GM21576 (cell line): ENCODE measurements around the gene SGTB.
"Not testable (repeated sequence)": the region's sequence is repeated elsewhere in the genome, so short reads cannot be mapped to it uniquely, and the experiment has no call there.

Experiments
- ATAC-seq: cut with Tn5 transposase; IDR thresholded peaks from one replicate; pipeline ENCODE4 v1.9.1; 2021; ENCODE audit warnings: mild to moderate bottlenecking, moderate library complexity; ENCODE audit not compliant: unreplicated experiment

SGTB gene

DNA sequence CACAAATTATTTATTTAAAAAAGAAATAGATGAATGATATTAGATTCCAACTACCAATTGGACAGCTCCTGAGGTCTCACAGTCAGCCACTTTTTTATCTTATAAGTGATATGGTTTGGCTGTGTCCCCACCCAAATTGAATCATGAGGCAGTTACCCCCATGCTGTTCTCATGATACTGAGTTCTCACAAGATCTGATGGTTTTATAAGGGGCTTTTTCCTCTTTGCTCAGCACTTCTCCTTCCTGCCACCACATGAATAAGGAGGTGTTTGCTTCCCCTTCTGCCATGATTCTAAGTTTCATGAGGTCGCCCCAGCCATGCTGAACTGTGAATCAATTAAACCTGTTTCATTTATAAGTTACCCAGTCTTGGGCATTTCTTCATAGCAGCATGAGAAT, 13.0 kb upstream of the SGTB start:
- ATAC-seq: no peak

DNA sequence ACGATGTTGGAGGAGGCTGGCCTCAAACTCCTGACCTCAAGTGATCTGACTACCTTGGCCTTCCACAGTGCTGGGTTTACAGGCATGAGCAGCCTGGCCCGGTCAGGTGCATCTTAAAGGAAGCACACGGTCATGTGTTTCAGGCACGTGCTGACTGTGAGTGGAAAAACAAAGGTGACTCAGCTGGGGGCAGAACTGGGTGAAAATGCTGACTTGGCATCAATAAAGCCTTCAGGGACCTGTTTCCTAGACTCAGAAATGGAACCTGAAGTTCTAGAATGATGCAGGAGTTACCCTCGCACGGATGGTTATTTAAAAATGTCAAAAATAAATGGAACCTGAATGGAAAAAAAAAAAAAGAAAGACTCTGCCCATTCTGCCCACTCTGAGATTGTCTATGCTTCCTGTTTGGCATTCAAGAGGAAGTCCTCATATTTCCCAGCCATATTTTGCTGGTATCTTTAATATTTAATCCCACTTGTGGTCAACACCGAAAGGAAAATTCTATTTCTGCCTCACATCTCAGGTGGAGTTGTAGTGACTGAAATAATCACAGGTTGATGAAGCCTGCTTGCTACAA, 12.4 kb upstream of the SGTB start:
- ATAC-seq: not testable (repeated sequence)

GRCh38 chr5:65732046-65732445, 10.1 kb upstream of the SGTB start:
- not testable (repeated sequence) for ATAC-seq

- no peak for ATAC-seq
Measured at GRCh38 chr5:65730910-65731309, 9.0 kb upstream of the SGTB start.

DNA sequence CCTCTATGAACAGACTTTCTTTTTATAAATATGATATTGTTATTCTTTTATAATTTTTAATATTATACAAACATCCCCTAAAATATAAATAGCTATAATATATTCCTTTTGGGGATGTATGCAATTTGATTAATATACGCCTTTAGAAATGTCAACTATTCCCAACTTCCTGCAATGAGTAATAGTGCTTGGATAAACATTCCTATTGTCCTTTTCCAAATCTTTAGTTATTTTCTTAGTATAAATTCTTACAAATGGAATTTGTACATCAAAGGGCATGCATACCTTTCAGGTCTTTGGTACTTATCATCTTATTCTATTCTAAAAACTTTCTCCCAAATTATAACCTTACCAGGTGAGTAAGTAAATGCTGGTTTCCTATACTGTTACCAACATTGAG, 6.3 kb upstream of the SGTB start:
- ATAC-seq: no peak

DNA sequence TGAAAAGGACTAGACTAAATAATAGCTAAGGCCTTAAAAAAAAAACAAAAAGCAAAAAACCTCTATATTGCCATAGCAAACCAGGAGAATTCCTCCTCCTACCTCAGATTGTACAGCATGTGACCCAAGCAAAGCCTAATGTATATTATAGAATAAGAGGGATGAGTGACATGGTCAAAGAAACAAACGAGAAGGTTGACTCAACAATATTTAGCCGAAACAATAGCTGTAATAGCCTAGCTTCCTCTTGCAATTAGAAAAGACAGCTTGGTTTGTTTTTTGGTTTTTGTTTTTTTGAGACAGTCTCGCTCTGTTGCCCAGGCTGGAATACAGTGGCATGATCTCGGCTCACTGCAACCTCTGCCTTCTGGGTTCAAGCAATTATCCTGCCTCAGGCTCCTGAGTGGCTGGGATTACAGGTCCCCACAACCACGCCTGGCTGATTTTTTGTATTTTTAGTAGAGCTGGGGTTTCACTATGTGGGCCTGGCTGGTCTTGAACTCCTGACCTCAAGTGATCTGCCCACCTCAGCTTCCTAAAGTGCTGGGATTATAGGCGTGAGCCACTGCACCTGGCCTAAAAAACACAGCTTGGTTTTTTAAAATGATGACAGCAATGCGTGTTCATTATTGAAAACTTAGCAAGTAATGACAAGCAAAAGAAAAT, 5.7 kb upstream of the SGTB start:
- ATAC-seq: no peak

- no peak for ATAC-seq
Measured at GRCh38 chr5:65722575-65723403, 880 bp upstream of the SGTB start.

DNA sequence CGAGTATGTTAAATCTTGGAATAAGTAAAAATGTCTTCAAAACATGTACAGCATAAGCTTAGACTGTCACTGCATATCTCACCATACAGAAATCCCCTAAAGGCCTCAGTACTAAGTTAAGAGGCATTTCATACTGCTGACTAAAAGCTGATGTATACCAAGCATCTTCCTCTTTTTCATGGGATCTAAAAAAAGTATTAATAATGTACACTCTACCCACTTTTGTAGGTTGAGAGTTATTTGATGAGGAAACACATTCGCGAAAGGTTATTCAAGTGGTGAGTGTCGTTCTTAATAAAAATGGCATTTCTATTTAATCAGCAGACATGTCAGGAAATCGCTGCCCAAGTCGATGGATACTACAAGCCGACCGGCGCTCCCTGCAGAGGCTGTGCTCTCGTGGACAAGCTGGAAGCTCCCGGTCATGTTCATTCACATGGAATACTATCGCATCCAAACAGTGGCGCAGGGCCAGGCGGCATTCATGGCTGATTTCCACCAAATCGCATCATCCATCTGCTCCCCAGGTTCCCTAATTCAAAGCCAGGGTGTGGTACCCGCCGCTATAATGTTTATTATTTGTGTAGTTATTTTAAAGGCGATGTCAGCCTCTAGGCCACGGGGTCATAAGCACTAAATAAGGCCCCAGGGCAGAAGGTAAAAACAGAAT, 724 bp downstream of the SGTB start:
- peak; percentile 6 for ATAC-seq

- no peak for ATAC-seq
Measured at GRCh38 chr5:65718576-65719310, 3.2 kb downstream of the SGTB start.

DNA sequence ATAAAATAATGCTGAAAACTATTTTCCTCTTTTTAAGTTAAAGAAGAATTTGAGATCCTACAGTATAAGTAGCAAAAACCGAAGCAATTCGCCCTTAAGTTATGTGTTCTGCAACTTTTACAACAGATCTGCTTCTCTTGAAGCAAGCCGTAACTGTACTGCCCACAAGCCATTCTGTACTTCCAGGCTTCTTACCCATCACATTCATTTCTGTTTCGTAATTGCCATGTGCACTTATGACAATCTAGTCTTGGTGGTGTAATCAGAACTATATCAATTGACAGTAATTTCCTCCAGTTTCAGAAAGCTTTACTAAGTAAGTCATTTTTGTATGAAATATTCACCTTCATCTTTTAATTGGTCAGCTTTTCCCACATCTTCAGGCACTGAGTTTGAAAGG, 13.8 kb downstream of the SGTB start:
- no peak for ATAC-seq

DNA sequence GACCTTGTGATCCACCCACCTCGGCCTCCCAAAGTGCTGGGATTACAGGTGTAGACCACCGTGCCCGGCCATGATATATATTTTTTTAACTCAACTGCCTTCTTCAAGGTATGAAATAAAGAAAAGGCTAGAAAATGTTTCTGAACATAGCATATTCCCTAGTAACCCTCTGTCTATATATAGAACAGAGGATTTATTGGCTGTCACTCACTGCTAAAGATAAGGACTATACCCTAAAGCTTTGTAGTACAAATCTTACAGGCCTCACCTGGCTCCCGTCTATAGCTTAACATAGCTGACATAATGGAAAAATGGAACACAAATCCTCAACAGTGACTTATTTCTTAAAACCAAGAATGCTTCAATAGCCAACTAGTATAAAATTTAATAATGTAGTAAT, 14.2 kb downstream of the SGTB start:
- ATAC-seq: no peak

DNA sequence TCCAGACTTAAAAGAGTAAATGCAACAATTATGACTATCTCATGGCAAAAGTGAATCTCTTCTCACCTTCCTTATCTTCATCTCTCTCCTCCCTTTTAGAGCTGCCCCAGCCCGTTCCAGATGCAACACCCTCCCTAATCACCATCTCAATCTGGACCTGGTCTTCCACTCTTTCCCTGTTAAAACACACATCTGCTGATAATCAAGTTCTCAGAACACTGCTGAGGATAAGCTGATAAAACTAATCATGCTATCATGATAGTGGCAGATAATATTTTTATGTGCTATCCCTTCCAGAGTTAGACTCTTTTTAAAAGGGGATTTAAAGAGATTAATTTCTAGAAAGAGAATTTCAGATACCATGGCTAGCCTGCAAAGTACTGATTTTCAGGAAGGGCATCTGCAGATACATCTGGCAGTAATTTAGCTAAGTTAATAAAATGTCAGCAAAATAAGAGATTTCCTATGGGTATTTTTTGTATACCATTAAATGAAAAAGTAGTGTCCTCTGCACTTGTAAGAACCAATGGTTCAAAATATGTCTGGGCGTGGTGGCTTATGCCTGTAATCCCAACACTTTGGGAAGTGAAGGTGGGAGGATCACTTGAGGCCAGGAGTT, 17.2 kb downstream of the SGTB start:
- ATAC-seq: no peak

DNA sequence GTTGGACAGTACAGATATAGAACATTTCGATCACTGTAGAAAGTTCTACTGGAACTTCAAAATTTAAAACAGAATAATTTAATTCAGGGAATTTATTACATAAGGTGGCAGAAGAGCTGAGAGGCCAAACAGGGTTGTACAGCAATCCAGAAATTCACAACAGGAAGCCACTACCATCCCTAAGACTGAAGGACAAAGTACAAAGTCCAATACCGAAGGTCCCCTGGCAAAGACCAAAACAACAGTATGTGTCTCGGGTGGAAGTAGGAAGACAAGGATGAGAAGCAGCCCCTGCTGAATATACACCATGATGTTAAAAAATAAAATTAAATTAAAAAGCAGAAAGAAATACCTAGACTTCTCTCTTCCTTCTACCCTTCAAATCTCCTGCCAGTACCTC, 19.9 kb downstream of the SGTB start:
- ATAC-seq: no peak

DNA sequence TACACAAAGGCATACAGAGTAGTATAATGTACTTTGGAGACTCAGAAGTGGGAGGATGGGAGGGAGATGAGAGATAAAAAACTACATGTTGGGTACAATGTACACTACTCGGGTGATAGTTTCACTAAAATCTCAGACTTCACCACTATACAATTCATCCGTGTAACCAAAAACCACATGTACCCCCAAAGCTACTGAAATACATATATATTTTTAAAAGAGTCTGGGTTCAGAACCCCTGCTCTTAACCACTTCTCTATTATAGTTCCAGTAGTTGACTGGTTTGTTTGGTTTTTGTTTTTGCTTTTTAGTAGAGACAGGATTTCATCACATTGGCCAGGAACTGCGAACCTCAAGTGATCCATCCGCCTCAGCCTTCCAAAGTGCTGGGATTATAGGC, 22.6 kb downstream of the SGTB start:
- ATAC-seq: no peak

DNA sequence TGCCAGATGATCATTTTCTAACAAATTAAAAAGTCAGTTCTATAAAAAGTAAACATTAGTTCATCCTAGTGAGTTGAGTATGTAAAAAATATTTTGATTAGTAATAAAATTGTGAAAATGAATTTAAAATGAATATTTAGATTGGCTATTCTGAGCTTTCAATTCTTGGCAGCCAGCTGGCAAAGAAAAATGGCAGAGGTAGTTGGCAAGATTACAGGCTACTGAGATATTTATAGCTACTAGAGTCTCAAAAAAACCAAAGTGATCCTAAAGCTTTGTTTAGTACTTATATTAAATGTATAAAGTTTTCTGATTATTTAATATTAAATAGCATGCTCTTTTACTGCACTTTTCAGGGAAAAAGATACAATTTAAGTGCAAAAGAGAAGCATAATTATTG, 25.0 kb downstream of the SGTB start:
- ATAC-seq: no peak

GRCh38 chr5:65695896-65696295, 26.0 kb downstream of the SGTB start:
- ATAC-seq: no peak

GRCh38 chr5:65695162-65695755, 26.6 kb downstream of the SGTB start:
- ATAC-seq: no peak

DNA sequence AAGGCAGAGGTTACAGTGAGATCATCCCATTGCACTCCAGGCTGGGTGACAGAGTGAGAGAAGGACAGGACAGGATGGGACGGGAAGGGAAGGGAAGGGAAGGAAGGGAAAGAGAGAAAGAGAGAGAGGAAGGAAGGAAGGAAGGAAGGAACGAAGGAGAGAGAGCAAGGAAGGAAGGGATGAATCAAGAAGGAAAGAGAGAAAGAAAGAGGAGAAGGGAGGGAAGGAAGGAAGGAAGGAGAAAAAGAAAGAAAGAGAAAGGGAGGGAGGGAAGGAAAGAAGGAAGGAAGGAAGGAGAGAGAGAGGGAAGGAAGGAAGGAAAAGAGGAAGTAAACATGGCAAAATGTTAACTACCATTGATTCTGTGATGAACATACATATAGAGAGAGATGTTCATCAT, 28.8 kb downstream of the SGTB start:
- ATAC-seq: no peak

DNA sequence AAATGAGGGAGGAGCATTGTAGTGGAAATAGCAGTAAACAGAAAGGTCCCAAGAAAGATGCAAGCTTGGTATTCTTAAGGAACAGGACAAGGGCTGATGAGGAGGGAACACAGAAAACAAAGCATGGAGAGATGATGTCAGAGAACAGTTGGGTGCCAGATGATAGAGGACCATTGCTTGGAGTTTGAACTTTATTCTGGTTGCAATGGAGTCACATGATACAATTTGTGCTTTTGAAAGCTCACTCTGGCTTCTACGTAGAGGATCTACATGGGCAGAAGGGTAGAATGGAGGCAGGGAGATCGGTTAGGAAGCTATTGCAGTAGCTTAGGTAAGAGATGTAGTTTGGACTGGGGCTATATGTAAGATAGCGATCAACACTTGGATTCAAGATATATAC, 39.8 kb downstream of the SGTB start:
- ATAC-seq: no peak

- not testable (repeated sequence) for ATAC-seq
Measured at GRCh38 chr5:65676056-65676455, 45.9 kb downstream of the SGTB start.
